HEK293 (cell line): ENCODE data around the gene CCNT1.
"Not testable (repeated sequence)": the region's sequence is repeated elsewhere in the genome, so short reads cannot be mapped to it uniquely, and the experiment has no call there.

Source experiments
- CTCF ChIA-PET: fragments of 350-600 bp; formaldehyde crosslinking; extraction: SDS; loops from one replicate; lab custom pipeline; 2021; ENCODE audit warnings: antibody characterized with exemption; lab: Yijun Ruan, JAX
- POLR2A ChIA-PET: fragments of 300-600 bp; formaldehyde crosslinking; extraction: SDS; loops from one replicate; lab custom pipeline; 2020; ENCODE audit warnings: antibody characterized with exemption, inconsistent platforms; lab: Yijun Ruan, JAX
- H3K27ac ChIP-seq: fragments of 200-500 bp; sonication (Bioruptor generic); 2 replicates; pipeline ENCODE4 v1.5.1; 2014; ENCODE audit warnings: low read depth, low read length, control low read depth, inconsistent platforms; ENCODE audit errors: extremely low read depth
- H3K36me3 ChIP-seq, 2 experiments: fragments of 200-500 bp in 1 of 2; sonication (Bioruptor generic) in 1 of 2; 1 replicate in 1 of 2; 2 replicates in 1 of 2; pipeline ENCODE4 v1.5.1; 2014 to 2017; ENCODE audit warnings: inconsistent platforms in 2 of 2, low read length in 2 of 2; ENCODE audit not compliant: control insufficient read depth in 2 of 2, insufficient read depth in 1 of 2
- H3K4me1 ChIP-seq: fragments of 200-500 bp; sonication (Bioruptor generic); 2 replicates; pipeline ENCODE4 v1.5.1; 2014; ENCODE audit warnings: mild to moderate bottlenecking, low read length, inconsistent platforms; ENCODE audit not compliant: control insufficient read depth, insufficient read depth
- H3K4me3 ChIP-seq: 2 replicates; pipeline ENCODE4 v1.5.1; 2011; ENCODE audit warnings: low read depth, mild to moderate bottlenecking, control low read depth, low read length, moderate library complexity
- H3K9me3 ChIP-seq: fragments of 200-500 bp; sonication (Bioruptor generic); 2 replicates; pipeline ENCODE4 v1.5.1; 2014; ENCODE audit warnings: low read depth, low read length, inconsistent platforms; ENCODE audit not compliant: control insufficient read depth, insufficient read depth
- GLIS2 ChIP-seq: fragments of 450-650 bp; formaldehyde crosslinking; IDR thresholded peaks from 2 replicates; pipeline ENCODE4 v1.5.1; 2016; ENCODE audit warnings: missing biosample characterization, missing genetic modification characterization
- PRDM1 ChIP-seq: fragments of 450-650 bp; formaldehyde crosslinking; IDR thresholded peaks from 2 replicates; pipeline ENCODE4; 2016; ENCODE audit warnings: missing biosample characterization, missing genetic modification characterization
- YY2 ChIP-seq: fragments of 450-650 bp; formaldehyde crosslinking; IDR thresholded peaks from 2 replicates; pipeline ENCODE4 v1.5.1; 2016; ENCODE audit warnings: missing biosample characterization, missing genetic modification characterization
- ZNF211 ChIP-seq: fragments of 450-650 bp; formaldehyde crosslinking; IDR thresholded peaks from 2 replicates; pipeline ENCODE4 v1.5.1; 2016; ENCODE audit warnings: low read depth, missing biosample characterization, missing genetic modification characterization
- ZNF302 ChIP-seq: fragments of 450-650 bp; formaldehyde crosslinking; IDR thresholded peaks from 2 replicates; pipeline ENCODE4 v1.5.1; 2016; ENCODE audit warnings: missing biosample characterization, missing genetic modification characterization, low read depth
- ZNF366 ChIP-seq: fragments of 450-650 bp; formaldehyde crosslinking; conservative IDR thresholded peaks from 2 replicates; pipeline ENCODE4 v1.5.1; 2016; ENCODE audit warnings: missing biosample characterization, missing genetic modification characterization
- ZNF391 ChIP-seq: fragments of 450-650 bp; formaldehyde crosslinking; IDR thresholded peaks from 2 replicates; pipeline ENCODE4 v1.5.1; 2016; ENCODE audit warnings: low read depth, missing biosample characterization, missing genetic modification characterization, borderline replicate concordance
- ZNF549 ChIP-seq: fragments of 450-650 bp; IDR thresholded peaks from 2 replicates; pipeline ENCODE4 v1.5.1; 2018; ENCODE audit warnings: missing biosample characterization, missing genetic modification characterization, mild to moderate bottlenecking, inconsistent platforms, moderate library complexity
- TF ChIP-seq, protein P1 (sequence below): IDR thresholded peaks from 2 replicates; pipeline ENCODE4 v1.6.1; 2011; ENCODE audit warnings: mild to moderate bottlenecking, low read depth, low read length, borderline replicate concordance

Gene CCNT1

GRCh38 chr12:48643011-48643410 lies 73.5 kb downstream of the CCNT1 start:
- Histone ChIP-seq H3K9me3 (no peaks in the 10 kb centered on the region), H3K36me3 (peaks cover 23 to 32% of the 10 kb centered on the region in 2 experiments), H3K4me3 (no peak overlapping the region), H3K4me1 (no peaks in the 10 kb centered on the region), H3K27ac (no peak overlapping the region)
- POLR2A ChIA-PET = no interaction called here
- TF ChIP-seq ZNF211 (tag by site-specific recombination) = peak; percentile 61; the same call in 1 of the 2 replicates
- TF ChIP-seq ZNF549 (tag by site-specific recombination) = no peak
- TF ChIP-seq, all 188 proteins: peak for 1
- CTCF ChIA-PET = no interaction called here

DNA sequence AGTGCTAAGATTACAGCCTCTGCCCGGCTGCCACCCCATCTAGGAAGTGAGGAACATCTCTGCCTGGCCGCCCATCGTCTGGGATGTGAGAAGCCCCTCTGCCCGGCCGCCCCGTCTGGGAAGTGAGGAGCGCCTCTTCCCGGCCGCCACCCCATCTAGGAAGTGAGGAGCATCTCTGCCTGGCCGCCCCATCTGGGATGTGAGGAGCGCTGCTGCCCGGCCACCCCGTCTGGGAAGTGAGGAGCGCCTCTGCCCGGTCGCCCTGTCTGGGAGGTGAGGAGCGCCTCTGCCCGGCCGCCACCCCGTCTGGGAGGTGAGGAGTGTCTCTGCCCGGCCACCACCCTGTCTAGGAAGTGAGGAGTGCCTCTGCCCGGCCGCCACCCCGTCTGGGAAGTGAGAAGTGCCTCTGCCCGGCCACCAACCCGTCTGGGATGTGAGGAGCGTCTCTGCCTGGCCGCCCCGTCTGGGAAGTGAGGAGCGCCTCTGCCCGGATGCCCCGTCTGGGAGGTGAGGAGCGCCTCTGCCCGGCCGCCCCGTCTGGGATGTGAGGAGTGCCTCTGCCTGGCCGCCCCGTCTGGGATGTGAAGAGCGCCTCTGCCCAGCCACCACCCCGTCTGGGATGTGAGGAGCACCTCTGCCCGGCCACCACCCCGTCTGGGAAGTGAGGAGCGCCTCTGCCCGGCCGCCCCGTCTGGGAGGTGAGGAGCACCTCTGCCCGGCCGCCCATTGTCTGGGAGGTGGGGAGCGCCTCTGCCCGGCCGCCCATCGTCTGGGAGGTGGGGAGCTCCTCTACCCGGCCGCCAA lies 74.6 kb downstream of the CCNT1 start:
- H3K9me3 ChIP-seq, CTCF ChIA-PET, H3K27ac ChIP-seq, POLR2A ChIA-PET, H3K4me3 ChIP-seq, H3K4me1 ChIP-seq: not testable (repeated sequence)
- H3K36me3 ChIP-seq = peaks cover 18 to 28% of the 10 kb centered on the region in 2 experiments

- H3K9me3 ChIP-seq = no peaks in the 10 kb centered on the region
These were observed 75.7 kb downstream of the CCNT1 start for GRCh38 chr12:48640854-48641253.

GRCh38 chr12:48640428-48640827 lies 76.1 kb downstream of the CCNT1 start:
- H3K4me3 ChIP-seq = no peak overlapping the region
- H3K36me3 ChIP-seq = peaks cover 12 to 22% of the 10 kb centered on the region in 2 experiments; a peak in 2 of 3 replicates
- no peaks in the 10 kb centered on the region for H3K4me1 ChIP-seq
- H3K27ac ChIP-seq = no peak overlapping the region
- TF ChIP-seq, protein P1, sequence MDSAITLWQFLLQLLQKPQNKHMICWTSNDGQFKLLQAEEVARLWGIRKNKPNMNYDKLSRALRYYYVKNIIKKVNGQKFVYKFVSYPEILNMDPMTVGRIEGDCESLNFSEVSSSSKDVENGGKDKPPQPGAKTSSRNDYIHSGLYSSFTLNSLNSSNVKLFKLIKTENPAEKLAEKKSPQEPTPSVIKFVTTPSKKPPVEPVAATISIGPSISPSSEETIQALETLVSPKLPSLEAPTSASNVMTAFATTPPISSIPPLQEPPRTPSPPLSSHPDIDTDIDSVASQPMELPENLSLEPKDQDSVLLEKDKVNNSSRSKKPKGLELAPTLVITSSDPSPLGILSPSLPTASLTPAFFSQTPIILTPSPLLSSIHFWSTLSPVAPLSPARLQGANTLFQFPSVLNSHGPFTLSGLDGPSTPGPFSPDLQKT = no peak
- no peak for TF ChIP-seq ZNF391 (tag by site-specific recombination)
- CTCF ChIA-PET = interaction anchor here (1.2 kb wide), 1 partner anchor 69 kb away, joined by 3 read pairs; no protein-coding TSS in a partner anchor
- POLR2A ChIA-PET = no interaction called here
- H3K9me3 ChIP-seq = no peaks in the 10 kb centered on the region

More at GRCh38 chr12:48640854-48641253, 75.7 kb downstream of the CCNT1 start:
- Histone ChIP-seq H3K4me3 (no peak overlapping the region), H3K36me3 (peaks cover 12 to 22% of the 10 kb centered on the region in 2 experiments), H3K27ac (no peak overlapping the region), H3K4me1 (no peaks in the 10 kb centered on the region)
- POLR2A ChIA-PET = no interaction called here
- CTCF ChIA-PET = interaction anchor here (1.2 kb wide), 1 partner anchor 70 kb away, joined by 3 read pairs; no protein-coding TSS in a partner anchor
- TF ChIP-seq GLIS2 (tag by site-specific recombination) (no peak), PRDM1 (peak; percentile 60), YY2 (tag by site-specific recombination) (no peak), ZNF302 (tag by site-specific recombination) (no peak), ZNF366 (tag by site-specific recombination) (no peak)
